ENCODE measurements around the gene SH3BGRL.

- TF ChIP-seq POLR2A (IDR thresholded peaks at IDR 0.05) (no peak), CTCF (IDR thresholded peaks at IDR 0.05) (peak; percentile 17 to 63 (median 22))
These were observed 6.2 kb upstream of the SH3BGRL start for GRCh38 chrX:81195712-81196111.

All from gastroesophageal sphincter (tissue), 3 donors.